ENCODE data around the gene COQ8B. TPM values are rescaled to one million over a fixed set of nuclear protein-coding genes. Genes with fewer than 3 reads are reported as not detected.

COQ8B gene
- total RNA-seq (2022; extraction: Qiagen RNA extraction; ENCODE audit: low read depth), result 62.8 to 73.6 TPM (median 64.7 TPM) in 5 replicates

GRCh38 chr19:40716482-40717324 is at the start of gene COQ8B, which contains the start of gene ITPKC:
Gene COQ8B (minus strand): TSS chr19:40716886. CDS start chr19:40714632, 2,254 bp downstream.
Gene ITPKC (plus strand): TSS chr19:40717112. CDS start chr19:40717136, 24 bp downstream.

GRCh38 chr19:40750874-40751537 is 34.3 kb upstream of the COQ8B start, which contains the start of gene SNRPA:
Gene SNRPA (plus strand): TSS chr19:40751203. CDS start chr19:40751409, 206 bp downstream.

GRCh38 chr19:40750058-40750873 is 33.6 kb upstream of the COQ8B start, which contains the start of gene ACTMAP:
Gene ACTMAP (minus strand): TSS chr19:40750477. CDS start chr19:40749803, 674 bp downstream.

GRCh38 chr19:40690050-40690692 is 26.5 kb downstream of the COQ8B start, which contains the start of gene NUMBL:
Gene NUMBL (minus strand): TSS chr19:40690651. CDS start chr19:40690483, 168 bp downstream.

Other genes starting within 250 kb of the COQ8B start
- gene SPTBN4, start 249.9 kb downstream of the COQ8B start, total RNA-seq (2022; extraction: Qiagen RNA extraction; ENCODE audit: low read depth), result 0.45 to 1.3 TPM (median 0.92 TPM) in 5 replicates
- gene SHKBP1, start 140.0 kb downstream of the COQ8B start, total RNA-seq (2022; extraction: Qiagen RNA extraction; ENCODE audit: low read depth), result 107 to 161 TPM (median 136 TPM) in 5 replicates
- 44.4 to 77.5 TPM (median 55.6 TPM) in 5 replicates for gene LTBP4, start 115.5 kb downstream of the COQ8B start, total RNA-seq (2022; extraction: Qiagen RNA extraction; ENCODE audit: low read depth)
- 50.2 to 67.7 TPM (median 56.5 TPM) in 5 replicates for gene NUMBL, start 26.2 kb downstream of the COQ8B start, total RNA-seq (2022; extraction: Qiagen RNA extraction; ENCODE audit: low read depth)
- 15.6 to 19.0 TPM (median 18.5 TPM) in 5 replicates for gene ITPKC, start 226 bp upstream of the COQ8B start, total RNA-seq (2022; extraction: Qiagen RNA extraction; ENCODE audit: low read depth)
- 16.2 to 22.4 TPM (median 17.8 TPM) in 5 replicates for gene ACTMAP, start 33.6 kb upstream of the COQ8B start, total RNA-seq (2022; extraction: Qiagen RNA extraction; ENCODE audit: low read depth)
- gene SNRPA, start 34.3 kb upstream of the COQ8B start, total RNA-seq (2022; extraction: Qiagen RNA extraction; ENCODE audit: low read depth), result 155 to 196 TPM (median 163 TPM) in 5 replicates
- 0.33 to 0.64 TPM in 2 of 5 replicates, not detected in the others for gene MIA, start 58.6 kb upstream of the COQ8B start, total RNA-seq (2022; extraction: Qiagen RNA extraction; ENCODE audit: low read depth)
- 10.8 to 21.0 TPM (median 18.1 TPM) in 5 replicates for gene RAB4B, start 61.4 kb upstream of the COQ8B start, total RNA-seq (2022; extraction: Qiagen RNA extraction; ENCODE audit: low read depth)
- 67.7 to 83.5 TPM (median 83.2 TPM) in 5 replicates for gene EGLN2, start 82.3 kb upstream of the COQ8B start, total RNA-seq (2022; extraction: Qiagen RNA extraction; ENCODE audit: low read depth)
- 0.07 TPM in 1 of 5 replicates, not detected in the others for gene CYP2A6, start 133.6 kb upstream of the COQ8B start, total RNA-seq (2022; extraction: Qiagen RNA extraction; ENCODE audit: low read depth)
- gene CYP2A7, start 165.3 kb upstream of the COQ8B start, total RNA-seq (2022; extraction: Qiagen RNA extraction; ENCODE audit: low read depth), result not detected in 5 replicates